Measurements from ENCODE around the gene CEP131. TPM values are rescaled to one million over a fixed set of nuclear protein-coding genes. Genes with fewer than 3 reads are reported as not detected.

The CEP131 gene
- total and polyA plus RNA-seq, 2 of the 8 experiments (the other 6 are each of a cell fraction or from before 2014, with no cell fraction given), result 5.9 to 23.2 TPM

- Histone ChIP-seq H3K79me1 (ENCODE audit: low read depth, low read length) (no peaks in the 10 kb centered on the region; the same call in 1 of the 2 replicates), H3K4me3 (ENCODE audit: extremely low read depth in 1 of 4, insufficient read depth in 2 of 4, low read depth in 3 of 4, low read length in 4 of 4) (peak within 1 kb of the TSS; percentile 40 to 55 (median 46)), H3K79me2 (ENCODE audit: control insufficient read depth in 1 of 2, insufficient read depth in 2 of 2, low read length in 2 of 2) (peaks cover 0 to 4% of the 10 kb centered on the region in 2 experiments; a peak in 2 of 4 replicates), H3K23ac (ENCODE audit: insufficient read length) (no peak within 1 kb of the TSS), H2BK120ac (replicated peaks; ENCODE audit: low read depth, low read length) (no peak within 1 kb of the TSS), H3K4me2 (ENCODE audit: insufficient read depth in 1 of 2, low read depth in 2 of 2, low read length in 2 of 2) (peak within 1 kb of the TSS; percentile 63 to 75; a peak in 3 of 4 replicates), H3K36me3 (ENCODE audit: control insufficient read depth in 2 of 4, insufficient read depth in 4 of 4, low read length in 3 of 4) (no peaks in the 10 kb centered on the region; a peak in 1 of 8 replicates), H4K5ac (ENCODE audit: insufficient read length, low read depth, low read length) (no peak within 1 kb of the TSS), H3K9ac (replicated peaks in 1 of 4; ENCODE audit: extremely low read depth in 1 of 4, low read depth in 3 of 4, low read length in 3 of 4) (peak within 1 kb of the TSS in 1 of 4 experiments; percentile 29; a peak in 1 of 7 replicates), H2BK5ac (ENCODE audit: low read depth, low read length) (peak within 1 kb of the TSS; percentile 24; the same call in 1 of the 2 replicates), H4K8ac (ENCODE audit: extremely low read depth, insufficient read depth, low read length) (peak within 1 kb of the TSS; percentile 85), H3K4me1 (replicated peaks in 1 of 4; ENCODE audit: control insufficient read depth in 3 of 4, insufficient read depth in 4 of 4, low read length in 3 of 4) (peaks cover 0 to 12% (median 3%) of the 10 kb centered on the region in 4 experiments; a peak in 4 of 7 replicates), H3K4ac (replicated peaks; ENCODE audit: insufficient read length, low read depth, low read length) (peak within 1 kb of the TSS; percentile 78), H2BK20ac (ENCODE audit: low read length) (no peak within 1 kb of the TSS), H4K20me1 (replicated peaks in 1 of 2; ENCODE audit: control insufficient read depth in 1 of 2, insufficient read depth in 2 of 2, low read length in 2 of 2) (peaks cover 0 to 9% of the 10 kb centered on the region in 2 experiments), H2BK12ac (ENCODE audit: low read depth, low read length) (0 out of 2 replicates have a peak within 1 kb of the TSS, but pooled peaks have one; percentile 27), H3K23me2 (ENCODE audit: low read depth, low read length) (peaks cover 11% of the 10 kb centered on the region), H3K14ac (ENCODE audit: insufficient read length) (no peak within 1 kb of the TSS), H3K9me3 (ENCODE audit: insufficient read depth in 2 of 2, low read depth in 1 of 2, low read length in 1 of 2) (no peaks in the 10 kb centered on the region), H2BK15ac (ENCODE audit: low read length) (peak within 1 kb of the TSS; percentile 99; the same call in 1 of the 2 replicates), H4K91ac (replicated peaks; ENCODE audit: insufficient read length, low read length) (peak within 1 kb of the TSS; percentile 40), H3K27me3 (replicated peaks in 1 of 4; ENCODE audit: control insufficient read depth in 3 of 4, extremely low read depth in 1 of 4, insufficient read depth in 3 of 4, low read length in 3 of 4) (peaks cover 0 to 7% (median 4%) of the 10 kb centered on the region in 4 experiments; a peak in 5 of 7 replicates), H3K18ac (ENCODE audit: extremely low read depth, low read length) (no peak within 1 kb of the TSS; the same call in 1 of the 2 replicates), H3K27ac (ENCODE audit: low read depth, low read length) (no peak within 1 kb of the TSS), H2AK5ac (ENCODE audit: low read depth, low read length) (no peak within 1 kb of the TSS), H2AFZ (ENCODE audit: low read length) (no peak within 1 kb of the TSS), H3K56ac (replicated peaks; ENCODE audit: insufficient read length, low read depth, low read length) (no peak within 1 kb of the TSS)
- POLR2A ChIA-PET (ENCODE audit: partially characterized antibody), result interaction anchor here (0.7 to 1.6 kb wide), 6 partner anchors 8 to 344 kb away, joined by 3 to 5 read pairs (median 4); partner anchors contain the start of genes NDUFAF8 and TEPSIN
- DNase-seq (ENCODE audit: low read depth in 1 of 2, low spot score in 2 of 2) (peak; percentile 17 to 72), FAIRE-seq (no peak)
- 36% methylated on average over 37 of the region's 46 CpGs; no CpG with 5 or more reads in 1 of the 2 experiments for WGBS, 2 experiments (ENCODE audit: extremely low coverage in 1 of 2, insufficient coverage in 1 of 2, insufficient read length in 1 of 2, insufficient replicate concordance in 2 of 2, low coverage in 1 of 2, low lambda C conversion rate in 2 of 2, missing lambda C conversion rate in 1 of 2)
- TF ChIP-seq KDM4A (IDR thresholded peaks at IDR 0.05; ENCODE audit: low read depth, low read length, severe bottlenecking), result peak; percentile 44
- TF ChIP-seq HDAC2 (IDR thresholded peaks at IDR 0.05; ENCODE audit: borderline replicate concordance in 1 of 2, low read depth in 2 of 2, low read length in 2 of 2), result 0 out of 4 replicates have a peak, but pooled peaks of 1 of the 2 experiments have one; percentile 32
- no peak for TF ChIP-seq JUND (IDR thresholded peaks at IDR 0.05; ENCODE audit: low read length)
- TF ChIP-seq MAX (IDR thresholded peaks at IDR 0.05), result 0 out of 2 replicates have a peak, but pooled peaks have one; percentile 42
- peak; percentile 62; the same call in 1 of the 2 replicates for TF ChIP-seq GABPA (IDR thresholded peaks at IDR 0.05; ENCODE audit: borderline replicate concordance, insufficient read depth, low read length)
- TF ChIP-seq CREB1 (IDR thresholded peaks at IDR 0.05), result no peak
- TF ChIP-seq BACH1 (IDR thresholded peaks at IDR 0.05; ENCODE audit: low read length), result 0 out of 2 replicates have a peak, but pooled peaks have one; percentile 35
- CTCF ChIA-PET (ENCODE audit: partially characterized antibody), result interaction anchor here (0.9 to 1.3 kb wide), 4 partner anchors 13 to 36 kb away, joined by 3 to 5 read pairs (median 4); no protein-coding TSS in a partner anchor
Measured at GRCh38 chr17:81165246-81166032, 57.3 kb downstream of the CEP131 start, which contains the start of gene PVALEF. Gene PVALEF, plus strand, starts transcription at chr17:81165507. Its CDS starts 15,720 bp downstream, at chr17:81181227.

All from H1 (cell line).